NCI-H2227 treated with DMSO at 0.1 percent for 48 hours (cell line): ENCODE data around the gene DDX60.
"Not testable (repeated sequence)": the region's sequence is repeated elsewhere in the genome, so short reads cannot be mapped to it uniquely, and the experiment has no call there.

Experiments used
- DNase-seq: peaks from one replicate; lab custom pipeline; 2025; lab: John Stamatoyannopoulos, UW

DDX60 gene

DNA sequence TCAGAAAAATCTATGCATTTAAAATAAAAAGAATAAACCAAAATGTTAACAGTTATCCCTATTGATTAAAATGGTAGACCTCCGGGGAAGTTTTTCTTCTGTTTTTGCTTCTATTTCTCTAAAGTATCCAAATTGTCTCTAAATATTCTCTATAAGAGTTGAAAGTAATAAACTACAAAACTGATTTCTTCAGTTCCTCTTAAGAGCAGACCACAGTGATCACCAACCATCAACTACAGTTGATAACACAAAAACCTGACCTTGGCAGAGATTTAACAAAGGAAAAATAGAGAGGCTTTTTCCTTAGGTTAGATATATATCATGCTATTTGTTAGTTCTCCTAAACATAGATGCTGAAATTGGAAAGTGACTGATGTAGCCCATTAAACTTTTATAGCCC, 27.3 kb downstream of the DDX60 start:
- DNase-seq = no peak

DNA sequence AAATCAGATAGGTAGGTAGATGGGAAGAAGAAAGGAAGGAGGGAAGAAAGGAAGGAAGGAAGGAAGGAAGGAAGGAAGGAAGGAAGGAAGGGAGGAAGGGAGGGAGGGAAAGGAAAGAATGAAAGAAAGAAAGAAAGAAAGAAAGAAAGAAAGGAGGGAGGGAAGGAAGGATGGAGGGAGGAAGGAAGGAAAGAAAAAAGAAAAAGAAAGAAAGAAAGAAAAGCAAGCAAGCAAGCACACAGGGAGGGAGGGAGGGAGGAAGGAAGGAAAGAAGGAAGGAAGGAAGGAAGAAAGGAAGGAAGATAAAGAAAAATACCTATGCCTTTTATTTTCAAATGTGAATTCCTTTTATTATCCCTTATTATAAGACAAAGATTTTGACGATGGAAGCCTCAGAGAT, 32.7 kb downstream of the DDX60 start:
- not testable (repeated sequence) for DNase-seq

DNA sequence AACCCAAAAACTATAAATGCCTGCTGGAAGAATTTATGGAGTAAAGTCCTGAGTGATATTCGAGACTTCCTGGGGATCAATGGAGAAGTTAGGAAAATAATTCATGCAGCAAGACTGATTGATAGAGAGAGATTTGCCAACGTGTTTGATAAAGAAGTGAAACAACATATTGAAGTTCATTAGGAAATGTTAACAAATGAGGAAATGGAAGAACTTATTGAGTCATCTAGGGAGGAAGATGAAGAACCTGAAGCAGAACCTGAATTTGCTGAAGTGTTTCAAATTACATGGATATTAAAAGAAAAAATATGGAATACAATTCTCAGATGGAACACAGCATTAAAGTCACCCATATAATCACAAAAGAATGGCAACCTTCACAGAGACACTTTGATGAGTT, 39.0 kb downstream of the DDX60 start:
- DNase-seq = no peak

DNA sequence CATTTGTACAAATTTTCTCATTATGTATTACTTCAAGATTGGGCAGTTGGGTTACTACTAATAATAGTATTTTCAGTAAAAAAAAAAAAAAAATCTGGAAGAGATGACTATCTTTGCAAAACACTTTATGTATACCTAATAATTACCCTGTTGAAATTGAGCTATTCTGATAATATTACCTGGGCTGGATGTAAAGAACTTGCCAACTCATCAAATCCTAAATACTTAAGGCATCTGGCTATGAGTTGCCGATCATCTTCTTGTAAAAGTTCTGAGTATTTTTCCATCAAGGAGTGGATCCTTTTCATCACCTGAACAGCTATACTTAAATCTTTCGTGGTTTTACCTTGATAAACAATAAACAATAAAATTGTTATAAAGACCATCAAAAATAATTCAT, 42.7 kb downstream of the DDX60 start:
- no peak for DNase-seq

DNA sequence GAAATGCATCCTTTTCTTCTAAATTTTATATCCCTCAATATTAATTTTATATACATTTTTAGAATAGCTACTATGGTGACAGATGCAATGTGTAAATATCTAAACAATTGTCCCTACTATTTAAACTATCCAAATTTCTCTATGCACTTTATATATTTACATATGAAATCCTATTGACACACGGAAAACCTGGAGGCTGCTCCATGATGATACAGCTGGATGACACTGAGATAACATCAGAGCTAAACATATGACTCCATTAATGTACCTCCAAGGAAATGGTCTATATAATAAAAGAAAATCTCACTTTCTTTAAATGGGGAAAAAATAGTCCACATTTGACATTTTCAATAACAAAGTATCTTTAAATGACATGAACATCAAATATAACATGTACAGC, 43.7 kb downstream of the DDX60 start:
- no peak for DNase-seq

DNA sequence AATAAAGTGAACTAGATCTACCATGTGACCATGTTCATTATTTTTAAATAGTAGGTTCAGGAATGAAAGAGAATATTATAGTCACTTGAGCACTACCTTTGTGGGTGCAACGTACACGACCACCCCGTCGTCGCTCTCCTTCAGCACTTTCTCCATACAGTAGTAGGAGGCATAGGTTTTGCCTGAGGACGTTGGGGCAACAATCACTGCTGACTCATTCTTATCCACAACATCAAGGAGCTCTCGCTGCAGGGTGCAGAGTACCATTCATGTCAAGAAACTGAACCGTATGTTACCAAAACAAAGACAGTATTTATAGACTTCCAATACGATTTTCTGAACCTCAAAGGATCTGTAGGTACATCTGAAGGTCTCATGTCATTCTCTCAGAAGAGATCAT, 44.7 kb downstream of the DDX60 start:
- no peak for DNase-seq

DNA sequence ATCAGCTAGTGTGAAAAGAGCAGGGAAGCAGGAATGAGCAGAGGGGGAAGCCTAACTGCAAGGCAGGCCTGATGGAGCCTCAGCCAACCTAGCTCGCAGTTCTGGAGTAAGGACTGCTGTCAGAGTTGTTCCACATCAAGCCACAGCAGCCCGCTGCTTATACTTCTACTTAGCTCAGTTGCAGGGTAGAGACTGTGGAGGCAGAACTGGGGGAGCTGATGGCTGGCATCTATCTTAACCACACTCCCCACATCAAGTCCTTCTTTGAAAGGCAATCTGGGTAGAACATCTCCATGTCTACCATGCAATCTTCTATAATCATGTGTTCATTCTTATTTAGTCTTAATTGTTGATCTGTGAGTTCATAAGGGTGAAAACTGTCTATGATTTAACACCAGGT, 46.1 kb downstream of the DDX60 start:
- no peak for DNase-seq

DNA sequence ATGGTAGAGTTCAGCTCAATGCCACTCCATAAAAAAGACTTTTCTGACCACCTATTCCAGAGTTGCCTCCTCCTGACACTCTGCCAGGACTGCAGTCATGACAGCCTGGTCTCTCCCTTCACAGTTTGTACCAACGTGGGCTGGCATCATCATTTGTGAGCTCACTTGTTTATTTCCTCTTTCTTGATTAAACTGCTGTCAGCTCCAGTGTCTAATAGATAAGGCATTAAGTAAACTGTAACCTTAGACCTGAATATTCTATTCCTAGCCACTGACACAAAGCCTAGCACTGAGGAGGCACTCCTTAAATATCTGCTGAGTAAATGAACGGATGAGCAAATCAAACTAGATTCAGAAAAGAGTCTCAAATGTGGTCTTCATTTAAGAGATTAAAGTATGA, 48.7 kb downstream of the DDX60 start:
- no peak for DNase-seq

DNA sequence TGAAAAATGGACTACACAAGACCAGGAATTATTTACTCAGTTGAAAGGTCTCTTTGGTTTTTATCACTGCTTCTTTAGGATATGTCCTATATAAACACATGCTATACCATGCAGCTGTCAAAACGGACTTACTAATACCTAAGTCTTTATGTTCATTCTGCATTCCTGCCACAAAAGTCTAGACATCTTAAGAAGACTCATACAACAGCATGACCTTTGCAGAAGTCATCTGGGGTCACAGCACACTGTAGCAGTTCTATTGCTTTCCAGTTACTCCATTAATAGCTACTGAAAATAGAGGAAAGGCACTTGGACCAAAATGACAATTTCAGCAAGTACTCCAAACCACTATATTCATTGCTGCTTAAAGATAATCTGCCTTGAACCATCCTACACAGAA, 53.2 kb downstream of the DDX60 start:
- DNase-seq = no peak

DNA sequence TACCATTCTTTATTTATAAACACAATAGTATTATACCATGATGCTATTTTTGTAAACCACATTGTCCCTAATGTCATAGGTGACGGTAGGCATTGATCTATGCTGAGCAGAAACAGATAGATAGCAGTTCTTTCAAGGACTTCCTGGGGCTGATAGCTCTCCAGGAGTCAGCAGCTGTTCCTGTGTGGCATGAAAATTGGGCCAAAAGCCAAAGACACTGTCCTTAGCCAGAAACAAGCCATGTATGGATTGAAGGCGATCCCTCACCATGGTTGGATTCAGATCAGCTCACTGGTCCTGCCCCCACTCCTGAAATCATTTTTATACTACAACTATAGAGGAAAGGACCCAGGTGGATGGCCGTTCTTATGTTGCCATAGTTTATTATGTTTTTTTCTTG, 53.6 kb downstream of the DDX60 start:
- DNase-seq = no peak

DNA sequence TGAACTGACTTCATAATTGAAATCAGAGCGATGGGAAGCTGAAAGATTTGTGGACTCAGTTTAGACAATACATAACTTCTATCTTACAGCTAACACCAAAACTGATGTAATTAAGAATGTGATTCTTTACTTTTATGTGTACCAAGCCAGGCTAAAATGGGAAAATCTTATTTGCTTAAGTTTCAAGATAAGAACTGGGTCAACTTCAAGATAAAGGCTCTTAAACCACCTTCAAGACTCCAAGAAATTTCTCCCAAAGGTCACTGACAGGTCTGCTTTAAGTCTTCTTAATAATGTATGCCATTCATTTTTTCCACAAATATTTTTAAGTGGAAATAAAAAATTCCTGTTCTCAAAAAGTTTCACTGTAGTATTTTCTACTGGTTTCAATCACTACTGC, 55.5 kb downstream of the DDX60 start:
- DNase-seq = no peak

DNA sequence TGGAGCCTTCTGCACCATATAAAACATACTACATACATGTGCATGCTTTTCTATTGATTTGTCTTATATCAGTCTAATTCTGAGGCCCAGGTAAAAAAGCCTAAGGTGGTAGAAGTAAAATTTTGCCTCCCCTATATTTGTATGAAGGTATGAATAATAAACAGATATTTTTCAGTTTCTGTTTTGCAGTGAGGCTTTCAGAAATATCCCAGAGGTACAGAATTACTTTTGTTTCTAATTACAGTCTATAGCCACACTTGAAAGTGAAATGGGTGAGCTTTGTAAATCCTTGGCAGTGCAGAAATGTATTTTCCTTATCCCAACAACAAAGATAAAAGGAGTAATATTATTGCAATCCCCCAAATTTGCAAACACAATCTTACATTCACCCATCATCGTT, 59.5 kb downstream of the DDX60 start:
- no peak for DNase-seq

DNA sequence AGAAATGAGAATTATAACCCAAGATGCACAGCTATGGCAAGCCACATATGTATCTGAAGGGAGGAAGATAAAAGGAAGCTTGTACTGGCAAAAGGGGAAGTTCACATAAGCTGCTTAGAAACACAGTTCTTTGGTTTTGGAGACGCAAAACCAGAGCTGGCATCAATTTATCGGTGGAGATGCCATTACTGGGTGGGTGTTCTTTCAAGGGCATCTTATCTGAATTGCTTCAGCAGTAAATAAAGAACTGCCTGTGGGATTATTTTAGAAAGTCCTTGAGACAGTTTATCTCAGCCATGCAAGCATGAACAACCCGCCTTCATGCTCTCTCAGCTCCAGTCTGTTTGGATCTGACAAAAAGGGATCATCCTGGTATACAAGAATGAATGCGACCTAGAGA, 60.8 kb downstream of the DDX60 start:
- no peak for DNase-seq

DNA sequence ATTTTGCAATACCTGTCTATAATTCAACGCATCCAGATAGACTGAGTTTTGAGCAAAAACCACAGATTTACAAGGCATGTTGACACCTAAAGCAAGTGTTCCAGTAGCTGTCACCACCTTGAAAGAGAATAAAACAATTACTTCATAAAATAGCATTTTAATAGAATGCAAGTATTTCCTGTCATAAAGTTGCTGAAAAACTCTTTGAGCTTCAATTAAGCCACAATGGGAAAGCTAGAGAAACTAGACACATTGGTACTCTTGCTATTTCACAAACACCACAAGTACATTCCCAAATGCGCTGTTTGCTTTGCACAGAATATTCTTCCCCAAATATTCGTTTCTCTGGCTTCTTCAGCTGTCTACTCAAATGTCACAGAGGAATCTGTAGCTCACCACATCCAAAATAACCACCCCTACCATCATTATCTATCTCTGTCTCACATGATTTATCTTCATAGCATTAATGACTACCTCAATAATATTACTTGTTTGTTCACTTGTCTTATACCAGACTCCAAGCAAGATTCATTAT, 70.3 kb downstream of the DDX60 start:
- no peak for DNase-seq

DNA sequence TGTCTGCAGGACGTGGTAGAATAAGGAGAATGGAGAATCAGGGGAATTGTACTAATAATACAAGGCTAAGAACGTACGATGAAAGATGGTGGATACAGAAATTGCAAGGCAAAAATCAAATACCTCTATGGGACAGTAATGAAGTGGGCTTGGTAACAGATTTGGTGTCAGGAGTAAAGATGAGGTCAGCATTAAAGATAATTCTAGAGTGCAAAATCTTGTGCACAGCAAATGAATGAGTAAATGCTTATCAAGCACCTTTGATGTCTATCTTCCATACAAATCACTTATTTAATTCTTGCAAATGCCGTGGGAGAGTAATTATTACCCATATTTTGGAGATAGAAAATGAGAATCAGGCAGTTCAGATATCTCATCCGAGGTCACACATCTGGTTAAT, 70.9 kb downstream of the DDX60 start:
- DNase-seq = no peak

DNA sequence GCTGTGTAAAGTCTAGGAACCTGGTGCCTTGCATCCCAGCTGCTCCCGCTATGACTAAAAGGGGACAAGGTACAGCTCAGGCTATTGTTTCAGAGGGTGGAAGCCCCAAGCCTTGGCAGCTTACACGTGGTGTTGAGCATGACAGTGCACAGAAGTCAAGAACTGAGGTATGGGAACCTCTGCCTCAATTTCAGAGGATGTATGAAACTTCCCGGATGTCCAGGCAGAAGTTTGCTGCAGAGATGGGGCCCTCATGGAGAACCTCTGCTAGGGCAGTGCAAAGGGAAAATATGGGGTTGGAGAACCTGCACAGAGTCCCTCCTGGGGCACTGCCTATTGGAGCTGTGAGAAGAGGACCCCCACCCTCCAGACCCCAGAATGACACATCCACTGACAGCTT, 76.6 kb downstream of the DDX60 start:
- DNase-seq = no peak

DNA sequence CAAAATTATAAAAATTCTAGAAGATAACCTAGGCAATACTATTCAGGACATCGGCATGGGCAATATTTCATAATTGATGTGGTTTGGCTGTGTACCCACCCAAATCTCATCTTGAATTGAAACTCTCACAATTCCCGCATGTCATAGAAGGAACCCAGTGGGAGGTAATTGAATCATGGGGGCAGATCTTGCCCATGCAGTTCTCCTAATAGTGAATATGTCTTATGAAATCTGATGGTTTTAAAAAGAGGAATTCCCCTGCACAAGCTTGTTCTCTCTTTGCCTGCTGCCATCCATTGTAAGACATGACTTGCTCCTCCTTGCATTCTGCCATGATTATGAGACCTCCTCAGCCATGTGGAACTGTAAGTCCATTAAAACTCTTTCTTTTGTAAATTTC, 77.7 kb downstream of the DDX60 start:
- no peak for DNase-seq

DNA sequence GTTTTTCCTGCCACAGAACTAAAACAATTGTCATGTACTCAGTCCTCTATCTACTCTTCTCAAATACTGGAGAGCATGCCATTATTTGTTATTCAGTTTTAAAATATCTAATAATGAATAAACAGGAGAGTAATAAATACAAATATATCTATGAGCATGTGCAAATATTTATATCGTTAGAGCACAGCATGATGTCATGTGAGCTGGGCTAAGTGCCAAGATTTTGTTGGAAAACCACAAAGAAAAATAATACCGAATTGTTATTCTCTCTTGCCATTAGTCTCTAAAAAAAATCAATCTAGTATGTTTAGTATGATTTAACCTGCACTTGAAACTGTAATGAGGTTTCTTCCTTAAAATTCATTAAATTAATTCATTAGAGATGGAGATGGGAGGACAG, 97.3 kb downstream of the DDX60 start:
- DNase-seq = no peak

DNA sequence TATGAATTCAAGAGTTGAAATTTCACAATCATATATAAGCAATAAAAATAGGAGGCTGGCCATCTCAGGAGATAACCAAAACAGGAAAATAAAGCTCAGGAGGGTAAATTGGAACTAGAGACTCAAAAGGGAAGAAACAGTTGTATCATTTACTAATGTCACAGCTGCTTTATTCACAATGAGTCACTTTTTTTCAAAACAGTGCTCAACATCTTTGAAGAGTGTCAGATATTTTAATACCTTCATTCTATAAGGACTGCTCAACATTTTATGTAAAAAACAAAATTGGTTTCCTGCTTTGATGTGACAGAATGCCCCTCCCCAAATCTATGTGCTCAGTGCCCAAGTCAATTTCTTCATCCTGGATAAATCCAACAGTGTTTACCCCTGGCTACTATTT, 97.7 kb downstream of the DDX60 start:
- no peak for DNase-seq

DNA sequence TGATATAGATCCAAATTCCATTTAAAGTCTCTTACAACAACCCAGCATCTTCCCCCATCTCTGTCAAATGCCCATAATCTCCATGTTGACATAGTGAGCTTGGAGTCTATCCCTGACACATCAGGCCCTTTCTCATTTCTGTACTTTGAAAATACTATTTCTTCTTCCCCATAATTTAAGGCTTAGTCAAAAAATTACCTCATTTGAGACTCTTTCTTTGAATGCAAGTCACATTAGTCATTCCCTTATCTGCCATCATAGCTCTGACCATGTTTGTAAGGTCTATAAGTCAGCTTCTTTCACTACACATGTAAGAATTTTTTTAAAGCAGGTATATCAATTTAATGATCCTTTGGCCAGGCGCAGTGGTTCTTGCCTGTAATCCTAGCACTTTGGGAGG, 99.9 kb downstream of the DDX60 start:
- DNase-seq = no peak

DNA sequence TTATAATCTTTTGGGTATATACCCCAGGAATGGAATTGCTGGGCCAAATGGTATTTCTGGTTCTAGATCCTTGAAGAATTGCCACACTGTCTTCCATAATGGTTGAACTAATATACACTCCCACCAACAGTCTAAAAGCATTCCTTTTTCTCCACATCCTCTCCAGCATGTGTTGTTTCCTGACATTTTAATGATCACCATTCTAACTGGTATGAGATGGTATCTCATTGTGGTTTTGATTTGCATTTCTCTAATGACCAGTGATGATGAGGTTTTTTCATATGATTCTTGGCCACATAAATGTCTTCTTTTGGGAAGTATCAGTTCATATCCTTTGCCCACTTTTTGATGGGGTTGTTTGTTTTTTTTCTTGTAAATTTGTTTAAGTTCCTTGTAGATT, 105.0 kb downstream of the DDX60 start:
- DNase-seq = not testable (repeated sequence)

DNA sequence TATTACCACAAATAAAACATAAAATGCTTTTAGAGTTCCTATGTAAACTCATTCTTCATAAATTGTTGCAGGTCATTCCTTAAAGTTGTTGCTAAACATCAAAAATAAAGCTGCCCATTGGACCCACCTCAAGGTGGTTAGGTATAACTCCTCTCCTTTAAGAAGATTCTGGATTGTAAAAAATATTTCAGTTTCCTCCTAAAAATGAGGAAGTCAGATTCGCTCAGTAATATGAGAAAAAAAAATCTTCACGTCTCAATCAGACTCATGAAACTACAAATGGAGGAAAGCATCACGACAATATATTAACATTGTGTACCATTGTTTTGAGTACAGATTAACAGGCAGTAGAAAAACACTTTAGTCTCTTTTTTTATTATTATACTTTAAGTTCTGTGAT, 105.9 kb downstream of the DDX60 start:
- no peak for DNase-seq

DNA sequence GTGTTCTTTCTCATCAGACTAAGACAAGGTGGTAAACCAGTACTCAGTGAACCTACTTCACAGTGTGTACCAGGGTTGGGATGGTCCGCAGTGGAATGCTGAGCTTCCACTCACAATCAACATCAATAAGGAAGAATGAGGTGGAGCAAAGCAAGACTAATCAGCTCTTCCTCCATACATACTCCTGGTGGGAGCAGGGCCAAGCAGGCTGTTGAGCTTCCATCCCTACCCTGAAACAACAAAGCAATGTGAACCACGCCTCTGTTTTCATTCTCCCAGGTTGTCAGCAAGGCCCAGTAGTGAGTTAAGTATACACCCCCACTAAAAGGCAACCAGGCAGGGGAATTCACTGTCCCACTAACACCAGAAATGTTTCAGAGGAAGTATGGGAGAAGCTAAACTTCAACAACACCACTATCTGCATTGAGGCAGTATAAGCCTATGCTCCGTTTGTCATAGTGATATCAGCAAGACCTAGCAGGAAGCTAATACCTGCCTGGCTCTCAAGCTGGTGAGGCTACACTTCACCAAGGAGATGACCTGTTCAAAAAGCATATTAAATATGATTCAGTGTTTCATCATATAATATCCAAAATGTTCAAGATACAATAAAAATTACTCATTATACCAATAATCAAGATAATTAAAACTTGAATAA, 109.5 kb downstream of the DDX60 start:
- DNase-seq = no peak

DNA sequence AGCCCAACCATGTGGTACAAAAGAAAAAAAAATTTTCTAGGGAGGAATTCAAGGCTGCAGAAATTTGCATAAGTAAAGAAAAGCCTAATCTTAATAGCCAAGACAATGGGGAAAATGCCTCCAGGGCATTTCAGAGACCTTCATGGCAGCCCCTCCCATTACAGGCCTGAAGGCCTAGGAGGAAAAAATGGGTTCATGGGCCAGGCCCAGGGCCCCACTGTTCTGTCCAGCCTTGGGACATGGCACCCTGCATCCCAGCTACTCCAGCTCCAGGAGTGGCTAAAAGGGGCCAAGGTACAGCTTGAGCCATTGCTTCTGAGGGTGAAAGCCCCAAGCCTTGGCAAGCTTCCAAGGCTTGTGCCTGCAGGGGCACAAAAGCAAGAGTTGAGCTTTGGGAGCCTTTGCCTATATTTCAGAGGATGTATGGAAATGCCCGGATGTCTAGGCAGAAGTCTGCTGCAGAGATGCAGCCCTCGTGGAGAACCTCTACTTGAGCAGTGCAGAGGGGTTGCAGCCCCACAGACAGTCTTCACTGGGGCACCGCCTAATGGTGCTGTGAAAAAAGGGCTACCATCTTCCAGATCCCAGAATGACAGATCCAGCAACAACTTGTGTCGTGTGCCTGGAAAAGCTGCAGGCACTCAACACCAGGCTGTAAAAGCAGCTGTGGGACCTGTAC, 115.2 kb downstream of the DDX60 start:
- no peak for DNase-seq
